ENCODE results near the gene RPS16.

The RPS16 gene

GRCh38 chr19:39481229-39481545, 45.4 kb upstream of the RPS16 start:
- TF ChIP-seq FOXM1 (IDR thresholded peaks at IDR 0.05; ENCODE audit: borderline replicate concordance, low read depth) = no peak
- TF ChIP-seq TCF12 (IDR thresholded peaks at IDR 0.05; ENCODE audit: low read depth) = no peak
- TF ChIP-seq ZBTB7A (IDR thresholded peaks at IDR 0.05; ENCODE audit: low read depth) = no peak
- no peak for TF ChIP-seq RAD21 (IDR thresholded peaks at IDR 0.05; ENCODE audit: low read depth)
- no peak for TF ChIP-seq CEBPB (IDR thresholded peaks at IDR 0.05)
- TF ChIP-seq CREB1 (IDR thresholded peaks at IDR 0.05; ENCODE audit: low read depth) = no peak
- no peak for TF ChIP-seq EGR1 (IDR thresholded peaks at IDR 0.05)
- TF ChIP-seq TAF1 (IDR thresholded peaks at IDR 0.05; ENCODE audit: low read depth) = no peak
- TF ChIP-seq USF1 (IDR thresholded peaks at IDR 0.05) = no peak
- TF ChIP-seq NFIC (IDR thresholded peaks at IDR 0.05) = no peak
- TF ChIP-seq TEAD4 (IDR thresholded peaks at IDR 0.05) = no peak
- no peak for TF ChIP-seq REST (IDR thresholded peaks at IDR 0.05; ENCODE audit: low read depth)
- no peak for TF ChIP-seq MAX (IDR thresholded peaks at IDR 0.05)
- no peak for TF ChIP-seq YY1 (IDR thresholded peaks at IDR 0.05; ENCODE audit: low read depth)
- TF ChIP-seq EP300 (IDR thresholded peaks at IDR 0.05; ENCODE audit: borderline replicate concordance) = no peak

GRCh38 chr19:39480337-39481228, 44.8 kb upstream of the RPS16 start, which contains the start of gene TIMM50:
TSS of gene TIMM50 (plus strand) at chr19:39480838. CDS start at chr19:39480854, 16 bp downstream.
- TF ChIP-seq CEBPB (IDR thresholded peaks at IDR 0.05) (no peak), USF1 (IDR thresholded peaks at IDR 0.05) (peak; percentile 56; the same call in 1 of the 2 replicates), MAX (IDR thresholded peaks at IDR 0.05) (peak; percentile 88), YY1 (IDR thresholded peaks at IDR 0.05; ENCODE audit: low read depth) (peak; percentile 97), CREB1 (IDR thresholded peaks at IDR 0.05; ENCODE audit: low read depth) (peak; percentile 80), RAD21 (IDR thresholded peaks at IDR 0.05; ENCODE audit: low read depth) (no peak), EP300 (IDR thresholded peaks at IDR 0.05; ENCODE audit: borderline replicate concordance) (no peak), EGR1 (IDR thresholded peaks at IDR 0.05) (no peak), ZBTB7A (IDR thresholded peaks at IDR 0.05; ENCODE audit: low read depth) (0 out of 2 replicates have a peak, but pooled peaks have one; percentile 21), NFIC (IDR thresholded peaks at IDR 0.05) (no peak), FOXM1 (IDR thresholded peaks at IDR 0.05; ENCODE audit: borderline replicate concordance, low read depth) (no peak), TEAD4 (IDR thresholded peaks at IDR 0.05) (no peak), TAF1 (IDR thresholded peaks at IDR 0.05; ENCODE audit: low read depth) (peak; percentile 99), REST (IDR thresholded peaks at IDR 0.05; ENCODE audit: low read depth) (no peak), TCF12 (IDR thresholded peaks at IDR 0.05; ENCODE audit: low read depth) (peak; percentile 67; the same call in 1 of the 2 replicates)

- TF ChIP-seq CEBPB (IDR thresholded peaks at IDR 0.05) = no peak
- TF ChIP-seq ZBTB7A (IDR thresholded peaks at IDR 0.05; ENCODE audit: low read depth) = no peak
- no peak for TF ChIP-seq CREB1 (IDR thresholded peaks at IDR 0.05; ENCODE audit: low read depth)
- no peak for TF ChIP-seq REST (IDR thresholded peaks at IDR 0.05; ENCODE audit: low read depth)
- no peak for TF ChIP-seq TEAD4 (IDR thresholded peaks at IDR 0.05)
- no peak for TF ChIP-seq FOXM1 (IDR thresholded peaks at IDR 0.05; ENCODE audit: borderline replicate concordance, low read depth)
- TF ChIP-seq EP300 (IDR thresholded peaks at IDR 0.05; ENCODE audit: borderline replicate concordance) = no peak
- no peak for TF ChIP-seq TCF12 (IDR thresholded peaks at IDR 0.05; ENCODE audit: low read depth)
- TF ChIP-seq RAD21 (IDR thresholded peaks at IDR 0.05; ENCODE audit: low read depth) = no peak
- TF ChIP-seq NFIC (IDR thresholded peaks at IDR 0.05) = no peak
- no peak for TF ChIP-seq TAF1 (IDR thresholded peaks at IDR 0.05; ENCODE audit: low read depth)
- no peak for TF ChIP-seq YY1 (IDR thresholded peaks at IDR 0.05; ENCODE audit: low read depth)
- TF ChIP-seq USF1 (IDR thresholded peaks at IDR 0.05) = no peak
- no peak for TF ChIP-seq EGR1 (IDR thresholded peaks at IDR 0.05)
Observed at GRCh38 chr19:39479916-39480315, 44.2 kb upstream of the RPS16 start.
